Measurements from ENCODE around the gene S100A3.
"Not testable (repeated sequence)": the region's sequence is repeated elsewhere in the genome, so short reads cannot be mapped to it uniquely, and the experiment has no call there.

Gene S100A3, protein sequence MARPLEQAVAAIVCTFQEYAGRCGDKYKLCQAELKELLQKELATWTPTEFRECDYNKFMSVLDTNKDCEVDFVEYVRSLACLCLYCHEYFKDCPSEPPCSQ

DNA sequence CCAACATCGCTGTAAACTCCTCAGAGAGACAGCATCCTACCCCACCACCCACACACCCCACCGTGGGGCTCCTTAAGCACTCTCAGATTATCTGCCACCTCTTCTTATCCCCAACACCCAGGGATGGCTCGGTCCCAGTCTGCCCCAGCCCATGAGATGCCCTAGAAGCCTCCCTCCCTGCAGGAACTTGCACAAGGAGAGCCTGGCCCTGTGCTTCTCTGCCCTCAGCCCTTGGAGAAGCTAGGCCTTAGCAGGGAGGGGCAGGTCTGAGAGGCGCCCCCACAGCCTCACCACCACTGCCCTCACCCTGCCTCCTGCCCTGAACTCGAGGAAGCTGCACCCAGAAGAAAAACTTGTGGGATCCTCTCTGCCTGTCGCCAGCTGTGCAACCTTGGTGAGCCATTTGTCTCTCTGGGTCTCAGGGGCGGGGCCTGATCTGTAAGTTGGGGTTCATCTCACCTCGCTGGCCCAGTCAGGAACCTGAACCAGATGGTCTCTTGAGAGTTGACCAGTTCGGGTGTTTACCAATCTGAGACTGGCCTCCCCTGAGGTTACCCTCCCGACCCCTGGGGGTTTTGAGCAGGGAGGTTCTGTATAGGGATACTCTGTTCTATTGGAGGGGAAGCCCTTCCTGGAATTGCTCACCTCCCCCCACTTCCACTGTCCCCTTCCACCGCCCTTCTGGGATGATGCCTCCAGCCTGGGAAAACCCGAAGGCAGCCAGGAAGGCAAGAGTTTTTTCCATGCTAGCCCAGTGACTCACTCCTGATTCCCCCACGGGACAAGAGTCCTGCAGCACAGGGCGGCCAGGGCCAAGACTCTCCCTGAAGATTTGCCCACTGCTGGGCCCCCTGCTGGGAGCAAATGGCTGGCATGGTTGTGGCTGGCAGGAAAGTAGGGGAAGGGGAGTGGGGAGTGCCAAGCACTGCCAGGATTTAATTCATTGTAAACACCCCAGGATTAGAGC, at the start of gene S100A3:
Gene S100A3, minus strand, starts transcription at position 537 of the 967 bp plus-strand sequence. CDS start 773 bp downstream, outside the sequence.
- no peak within 1 kb of the TSS for H3K4me3 ChIP-seq (ENCODE audit: low read depth, low read length)
- no peak for TF ChIP-seq CTCF (IDR thresholded peaks at IDR 0.05; ENCODE audit: borderline replicate concordance, insufficient read depth, low read depth, low read length)

DNA sequence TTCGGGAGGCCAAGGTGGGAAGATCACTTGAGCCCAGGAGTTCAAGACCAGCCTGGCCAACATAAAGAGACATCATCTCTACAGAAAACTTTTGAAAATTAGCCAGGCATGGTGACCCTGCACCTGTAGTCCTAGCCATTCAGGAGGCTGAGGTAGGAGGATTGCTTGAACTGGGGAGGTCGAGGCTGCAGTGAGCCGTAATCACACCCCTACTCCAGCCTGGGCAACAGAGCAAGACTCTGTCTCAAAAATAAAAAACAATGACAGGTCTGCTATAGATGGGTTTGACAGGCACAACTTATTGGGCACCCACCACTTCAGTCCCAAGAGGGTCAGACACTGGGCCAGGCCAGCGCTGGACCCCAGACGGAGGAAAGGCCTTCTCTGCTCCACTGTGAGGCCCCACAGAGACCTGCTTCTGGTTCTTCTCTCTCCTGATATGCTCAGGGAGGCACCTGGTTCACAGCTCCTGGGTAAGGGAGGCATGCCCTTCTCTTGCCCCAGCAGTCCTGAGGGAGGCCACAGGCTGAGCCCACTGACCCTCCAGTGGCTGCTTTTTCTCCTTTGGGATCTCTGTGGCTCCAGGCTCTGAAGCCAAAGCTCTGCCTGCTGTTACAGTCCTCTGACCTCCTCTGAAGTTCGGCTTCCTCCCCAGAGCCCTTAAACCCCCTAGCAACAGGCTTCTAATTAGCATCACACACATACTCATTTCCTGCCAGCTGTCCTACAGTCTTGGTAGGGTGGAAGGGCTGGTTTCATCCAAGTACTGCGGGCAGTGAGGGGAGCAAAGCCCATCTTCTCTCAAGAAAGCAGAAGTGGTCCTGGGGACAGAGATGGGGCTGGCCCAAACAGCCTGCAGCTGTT, 49.5 kb upstream of the S100A3 start:
- no peak overlapping the region for H3K4me3 ChIP-seq (ENCODE audit: low read depth, low read length)
- TF ChIP-seq CTCF (IDR thresholded peaks at IDR 0.05; ENCODE audit: borderline replicate concordance, insufficient read depth, low read depth, low read length): no peak

DNA sequence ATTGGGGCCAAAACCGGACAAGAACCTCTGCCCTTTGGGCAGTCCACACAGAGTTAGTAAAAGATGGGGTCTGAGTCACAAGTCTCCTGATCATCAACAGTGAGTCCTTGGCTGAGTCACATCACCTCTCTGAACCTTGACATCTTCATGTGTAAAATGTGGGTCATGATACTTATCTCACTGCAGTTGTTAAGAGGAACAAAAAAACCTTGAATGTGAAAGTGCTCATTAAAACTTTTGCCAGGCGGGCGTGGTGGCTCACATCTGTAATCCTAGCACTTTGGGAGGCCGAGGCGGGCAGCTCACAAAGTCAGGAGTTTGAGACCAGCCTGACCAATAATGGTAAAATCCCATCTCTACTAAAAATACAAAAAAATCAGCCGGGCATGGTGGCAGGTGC, 48.1 kb upstream of the S100A3 start:
- H3K4me3 ChIP-seq (ENCODE audit: low read depth, low read length): no peak overlapping the region
- TF ChIP-seq CTCF (IDR thresholded peaks at IDR 0.05; ENCODE audit: borderline replicate concordance, insufficient read depth, low read depth, low read length): no peak

- TF ChIP-seq CTCF (IDR thresholded peaks at IDR 0.05; ENCODE audit: borderline replicate concordance, insufficient read depth, low read depth, low read length): no peak
- H3K4me3 ChIP-seq (ENCODE audit: low read depth, low read length): no peak overlapping the region
Measured at GRCh38 chr1:153592748-153593147, 43.7 kb upstream of the S100A3 start.

- TF ChIP-seq CTCF (IDR thresholded peaks at IDR 0.05; ENCODE audit: borderline replicate concordance, insufficient read depth, low read depth, low read length): no peak
- H3K4me3 ChIP-seq (ENCODE audit: low read depth, low read length): no peak overlapping the region
Measured at GRCh38 chr1:153588482-153588881, 39.4 kb upstream of the S100A3 start.

DNA sequence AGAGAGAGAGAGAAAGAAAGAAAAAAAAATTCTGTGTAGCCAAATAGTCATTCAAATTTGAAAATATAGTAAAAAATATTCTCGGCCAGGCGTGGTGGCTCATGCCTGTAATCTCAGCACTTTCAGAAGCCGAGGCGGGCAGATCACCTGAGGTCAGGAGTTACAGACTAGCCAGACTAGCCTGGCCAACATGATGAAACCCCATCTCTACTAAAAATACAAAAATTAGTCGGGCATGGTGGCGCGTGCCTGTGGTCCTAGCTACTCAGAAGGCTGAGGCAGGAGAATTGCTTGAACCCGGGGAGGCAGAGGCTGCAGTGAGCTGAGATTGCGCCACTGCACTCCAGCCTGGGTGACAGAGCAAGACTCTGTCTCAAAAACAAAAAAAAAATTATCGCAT, 39.0 kb upstream of the S100A3 start:
- not testable (repeated sequence) for H3K4me3 ChIP-seq (ENCODE audit: low read depth, low read length)

GRCh38 chr1:153587314-153587713, 38.3 kb upstream of the S100A3 start:
- no peak for TF ChIP-seq CTCF (IDR thresholded peaks at IDR 0.05; ENCODE audit: borderline replicate concordance, insufficient read depth, low read depth, low read length)
- H3K4me3 ChIP-seq (ENCODE audit: low read depth, low read length): no peak overlapping the region

Data from GM12875 (cell line).